ENCODE measurements around the gene IL2RG.

IL2RG gene

GRCh38 chrX:71111141-71111843, at the start of gene IL2RG:
IL2RG (minus strand) TSS chrX:71111577; CDS start chrX:71111539, 38 bp downstream.
- H3K4me3 ChIP-seq (ENCODE audit: low read length), result no peak within 1 kb of the TSS
- TF ChIP-seq CTCF (conservative IDR thresholded peaks at IDR 0.05; ENCODE audit: low read length), result no peak
- DNase-seq (ENCODE audit: low read depth), result no peak

DNA sequence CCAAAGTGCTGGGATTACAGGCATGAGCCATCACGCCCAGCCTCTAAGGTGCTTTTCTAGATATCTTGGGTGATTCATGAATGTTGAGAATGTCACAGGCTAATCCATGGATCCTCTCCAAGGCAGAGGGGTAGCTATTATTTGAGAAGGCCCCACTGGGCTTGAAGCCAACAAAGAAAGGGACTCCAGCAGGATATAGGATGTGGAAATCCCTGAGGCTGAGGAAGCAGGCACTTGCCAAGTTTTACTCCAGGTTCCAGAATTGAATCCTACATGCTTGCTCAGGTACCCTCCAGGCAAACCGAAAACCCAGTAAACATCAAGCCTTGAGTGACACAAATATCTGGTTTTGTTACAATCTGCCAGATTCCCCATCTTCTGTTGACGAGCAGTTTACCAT, 49.1 kb upstream of the IL2RG start:
- no peak for DNase-seq (ENCODE audit: low read depth)

GRCh38 chrX:71159335-71159734, 48.0 kb upstream of the IL2RG start:
- DNase-seq (ENCODE audit: low read depth), result no peak
- no peak for TF ChIP-seq CTCF (conservative IDR thresholded peaks at IDR 0.05; ENCODE audit: low read length)
- H3K4me3 ChIP-seq (ENCODE audit: low read length), result no peak overlapping the region

More for the DNA sequence above, 49.1 kb upstream of the IL2RG start:
- TF ChIP-seq CTCF (conservative IDR thresholded peaks at IDR 0.05; ENCODE audit: low read length), result no peak
- no peak overlapping the region for H3K4me3 ChIP-seq (ENCODE audit: low read length)

DNA sequence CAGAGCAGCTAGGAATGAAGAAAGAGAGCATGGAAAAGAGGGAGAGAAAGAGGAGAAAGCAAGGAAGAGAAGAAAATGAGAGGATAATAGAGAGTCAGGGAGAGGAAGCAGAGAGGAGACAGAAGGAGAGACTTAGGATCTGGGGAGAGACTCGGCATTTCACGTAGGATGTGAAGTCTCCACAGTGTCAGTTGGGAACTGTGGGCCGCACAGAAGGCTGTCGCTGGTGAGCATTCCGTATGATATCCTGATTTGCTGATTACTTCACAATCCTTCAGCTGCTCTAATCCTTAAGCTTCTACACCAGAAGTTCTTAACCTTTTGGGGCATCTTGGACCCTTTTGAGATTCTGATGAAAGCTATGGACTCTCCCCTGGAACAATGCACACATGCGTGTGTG, 47.2 kb upstream of the IL2RG start:
- no peak overlapping the region for H3K4me3 ChIP-seq (ENCODE audit: low read length)
- no peak for TF ChIP-seq CTCF (conservative IDR thresholded peaks at IDR 0.05; ENCODE audit: low read length)
- DNase-seq (ENCODE audit: low read depth), result no peak

DNA sequence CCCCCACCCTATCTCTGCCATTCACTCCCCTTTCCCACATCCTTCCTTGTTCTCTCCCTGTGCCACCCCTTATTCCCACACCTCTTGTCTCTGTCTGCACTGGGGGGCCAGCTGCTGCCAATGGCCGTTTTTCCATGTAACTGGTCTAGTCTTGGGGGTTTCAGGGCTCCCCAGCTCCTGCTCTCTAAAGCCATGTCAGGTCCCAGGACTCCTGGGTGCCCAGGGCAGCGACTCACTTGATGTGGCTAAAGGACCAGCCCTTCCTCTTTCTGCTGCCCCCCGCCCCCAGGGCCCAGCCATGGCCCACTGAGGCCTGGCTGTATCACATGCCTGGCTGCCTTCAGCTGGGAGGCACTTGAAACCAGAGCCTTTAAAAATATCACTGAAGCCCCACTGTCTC, 43.3 kb upstream of the IL2RG start:
- DNase-seq (ENCODE audit: low read depth), result no peak
- TF ChIP-seq CTCF (conservative IDR thresholded peaks at IDR 0.05; ENCODE audit: low read length), result no peak
- H3K4me3 ChIP-seq (ENCODE audit: low read length), result no peak overlapping the region

DNA sequence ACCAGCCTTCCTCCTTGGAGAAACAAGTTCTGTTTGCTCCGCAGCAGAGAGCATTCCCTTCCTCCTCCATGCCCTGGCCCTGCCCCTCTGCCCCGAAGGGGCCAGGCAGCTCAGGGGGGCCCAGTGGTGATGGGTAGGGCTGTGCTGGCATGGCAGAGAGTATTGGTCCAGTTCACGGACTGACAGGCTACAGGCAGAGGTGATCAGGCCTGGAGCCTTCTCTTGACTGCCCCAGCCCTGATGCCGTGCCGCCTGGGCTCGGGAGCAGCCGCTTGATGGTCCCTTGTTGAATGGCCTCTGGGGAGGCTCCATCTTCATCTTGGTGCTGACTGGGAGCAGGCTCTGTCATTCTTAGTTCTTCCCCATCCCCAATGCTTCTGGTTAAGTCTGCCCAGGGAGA, 42.8 kb upstream of the IL2RG start:
- no peak for TF ChIP-seq CTCF (conservative IDR thresholded peaks at IDR 0.05; ENCODE audit: low read length)
- DNase-seq (ENCODE audit: low read depth), result no peak
- H3K4me3 ChIP-seq (ENCODE audit: low read length), result no peak overlapping the region

DNA sequence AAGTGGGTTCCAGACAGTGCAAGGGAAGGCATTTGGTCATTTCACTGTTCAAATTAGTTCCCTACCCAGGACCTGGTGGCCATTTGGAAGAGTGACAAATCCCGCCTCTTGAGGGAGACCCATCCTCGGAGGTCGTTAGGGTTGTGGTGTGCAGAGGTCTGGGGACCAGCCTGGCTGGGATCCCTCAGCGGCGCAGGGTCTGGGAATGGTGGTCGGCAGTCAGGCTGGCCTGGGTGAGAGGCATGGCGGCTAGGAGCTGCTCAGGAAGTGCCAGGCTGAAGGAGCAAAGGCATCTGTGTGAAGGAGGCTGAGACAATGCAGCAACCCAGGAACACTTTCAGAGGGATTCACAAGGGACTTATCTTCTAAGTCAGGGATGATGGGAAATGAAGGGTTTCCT, 40.0 kb upstream of the IL2RG start:
- no peak for TF ChIP-seq CTCF (conservative IDR thresholded peaks at IDR 0.05; ENCODE audit: low read length)
- no peak for DNase-seq (ENCODE audit: low read depth)
- no peak overlapping the region for H3K4me3 ChIP-seq (ENCODE audit: low read length)

All from AG10803 (cell line).